IMR-90 (cell line): Measurements from ENCODE around the gene ITGA1.

Source experiments
- BHLHE40 ChIP-seq: fragments of 150-350 bp; IDR thresholded peaks from 2 replicates; pipeline ENCODE4 v1.6.1; 2016; ENCODE audit warnings: mild to moderate bottlenecking, low read depth, low read length
- CEBPB ChIP-seq: IDR thresholded peaks from 2 replicates; pipeline ENCODE4 v1.6.1; 2012; ENCODE audit warnings: low read depth, low read length, improper control_type of control experiment
- CTCF ChIP-seq: conservative IDR thresholded peaks from 2 replicates; pipeline ENCODE4 v1.5.1; 2012; ENCODE audit warnings: mild to moderate bottlenecking, low read depth, low read length, improper control_type of control experiment
- ELK1 ChIP-seq: fragments of 150-350 bp; IDR thresholded peaks from 2 replicates; pipeline ENCODE4 v1.6.1; 2016; ENCODE audit warnings: low read depth, mild to moderate bottlenecking, low read length, moderate library complexity, borderline replicate concordance
- MAFK ChIP-seq: IDR thresholded peaks from 2 replicates; pipeline ENCODE4 v1.6.1; 2012; ENCODE audit warnings: low read depth, low read length, improper control_type of control experiment
- MXI1 ChIP-seq: IDR thresholded peaks from 2 replicates; pipeline ENCODE4 v1.6.1; 2012; ENCODE audit warnings: low read depth, mild to moderate bottlenecking, low read length, moderate library complexity, borderline replicate concordance
- NFE2L2 ChIP-seq: fragments of 150-350 bp; IDR thresholded peaks from 2 replicates; pipeline ENCODE4 v1.6.1; 2016; ENCODE audit warnings: low read depth, mild to moderate bottlenecking, low read length
- POLR2A ChIP-seq: IDR thresholded peaks from 2 replicates; pipeline ENCODE4 v1.6.1; 2012; ENCODE audit warnings: mild to moderate bottlenecking, low read depth, low read length
- RAD21 ChIP-seq: IDR thresholded peaks from 2 replicates; pipeline ENCODE4 v1.6.1; 2012; ENCODE audit warnings: low read length, improper control_type of control experiment
- RFX5 ChIP-seq: IDR thresholded peaks from 2 replicates; pipeline ENCODE4 v1.8.0; 2012; ENCODE audit warnings: low read depth, mild to moderate bottlenecking, low read length, moderate library complexity
- SMC3 ChIP-seq: fragments of 150-350 bp; IDR thresholded peaks from 2 replicates; pipeline ENCODE4 v1.6.1; 2016; ENCODE audit warnings: low read depth, mild to moderate bottlenecking, antibody characterized with exemption, low read length, moderate library complexity
- USF2 ChIP-seq: fragments of 150-350 bp; IDR thresholded peaks from 2 replicates; pipeline ENCODE4 v1.6.1; 2017; ENCODE audit warnings: mild to moderate bottlenecking, antibody characterized with exemption, low read length, low read depth

- TF ChIP-seq USF2 (no peak), CTCF (no peak), MXI1 (no peak), POLR2A (no peak), SMC3 (no peak), CEBPB (no peak), RAD21 (no peak), BHLHE40 (no peak), NFE2L2 (no peak), ELK1 (no peak), RFX5 (no peak), MAFK (no peak)
Observed at GRCh38 chr5:52994266-52994665, 206.6 kb downstream of the ITGA1 start.
